ENCODE data around the gene FOXD3.
"Not testable (repeated sequence)": the region's sequence is repeated elsewhere in the genome, so short reads cannot be mapped to it uniquely, and the experiment has no call there.

Gene FOXD3

GRCh38 chr1:63343922-63344321, 21.6 kb downstream of the FOXD3 start:
- FAIRE-seq: no peak
- no peak for DNase-seq (ENCODE audit: insufficient read length, low spot score)
- TF ChIP-seq TAF1 (IDR thresholded peaks at IDR 0.05; ENCODE audit: low read depth, low read length): no peak
- no peak for TF ChIP-seq POLR2A (IDR thresholded peaks at IDR 0.05; ENCODE audit: low read depth, low read length)
- no peak for TF ChIP-seq POLR2AphosphoS5 (IDR thresholded peaks at IDR 0.05; ENCODE audit: low read depth, low read length)
- no peak for TF ChIP-seq SPI1 (IDR thresholded peaks at IDR 0.05; ENCODE audit: low read depth, low read length)
- no peak for TF ChIP-seq PAX5 (IDR thresholded peaks at IDR 0.05; ENCODE audit: insufficient read depth, low read length, severe bottlenecking)

- FAIRE-seq (no peak), DNase-seq (ENCODE audit: insufficient read length, low spot score) (no peak)
- TF ChIP-seq PAX5 (IDR thresholded peaks at IDR 0.05; ENCODE audit: insufficient read depth, low read length, severe bottlenecking) (no peak), POU2F2 (IDR thresholded peaks at IDR 0.05; ENCODE audit: low read depth, low read length) (no peak), POLR2A (IDR thresholded peaks at IDR 0.05; ENCODE audit: low read depth, low read length) (no peak), TAF1 (IDR thresholded peaks at IDR 0.05; ENCODE audit: low read depth, low read length) (no peak), SPI1 (IDR thresholded peaks at IDR 0.05; ENCODE audit: low read depth, low read length) (no peak), POLR2AphosphoS5 (IDR thresholded peaks at IDR 0.05; ENCODE audit: low read depth, low read length) (no peak)
These were observed 28.0 kb downstream of the FOXD3 start for GRCh38 chr1:63350320-63350719.

DNA sequence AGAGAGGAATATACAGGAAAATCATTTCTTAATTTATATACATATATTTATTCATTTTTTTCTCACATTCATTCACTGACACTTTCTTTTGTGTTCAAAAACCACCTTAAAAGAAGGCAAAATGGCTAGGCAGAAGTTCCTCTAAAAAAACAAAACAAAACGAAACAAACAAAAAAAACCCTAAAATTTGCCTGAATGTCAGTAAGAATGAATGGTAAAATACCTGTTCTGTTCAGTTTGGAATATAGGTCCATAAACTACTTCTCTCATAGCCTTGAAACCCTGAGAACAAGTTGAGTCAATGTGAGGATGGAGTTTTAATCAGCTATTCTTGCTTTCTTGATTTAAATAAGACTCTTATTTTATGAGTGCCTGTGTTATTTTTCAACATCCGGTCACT, 30.4 kb downstream of the FOXD3 start:
- TF ChIP-seq PAX5 (IDR thresholded peaks at IDR 0.05; ENCODE audit: insufficient read depth, low read length, severe bottlenecking) (no peak), POLR2AphosphoS5 (IDR thresholded peaks at IDR 0.05; ENCODE audit: low read depth, low read length) (no peak), POU2F2 (IDR thresholded peaks at IDR 0.05; ENCODE audit: low read depth, low read length) (no peak), SPI1 (IDR thresholded peaks at IDR 0.05; ENCODE audit: low read depth, low read length) (no peak), TAF1 (IDR thresholded peaks at IDR 0.05; ENCODE audit: low read depth, low read length) (no peak), POLR2A (IDR thresholded peaks at IDR 0.05; ENCODE audit: low read depth, low read length) (no peak)
- DNase-seq (ENCODE audit: insufficient read length, low spot score) (no peak), FAIRE-seq (no peak)

GRCh38 chr1:63356234-63356633, 33.9 kb downstream of the FOXD3 start:
- not testable (repeated sequence) for DNase-seq (ENCODE audit: insufficient read length, low spot score)

GRCh38 chr1:63359561-63359960, 37.2 kb downstream of the FOXD3 start:
- no peak for TF ChIP-seq POLR2AphosphoS5 (IDR thresholded peaks at IDR 0.05; ENCODE audit: low read depth, low read length)
- no peak for TF ChIP-seq POLR2A (IDR thresholded peaks at IDR 0.05; ENCODE audit: low read depth, low read length)
- TF ChIP-seq POU2F2 (IDR thresholded peaks at IDR 0.05; ENCODE audit: low read depth, low read length): no peak
- no peak for TF ChIP-seq PAX5 (IDR thresholded peaks at IDR 0.05; ENCODE audit: insufficient read depth, low read length, severe bottlenecking)
- DNase-seq (ENCODE audit: insufficient read length, low spot score): no peak
- FAIRE-seq: no peak

More at GRCh38 chr1:63356234-63356633, 33.9 kb downstream of the FOXD3 start:
- not testable (repeated sequence) for FAIRE-seq

DNA sequence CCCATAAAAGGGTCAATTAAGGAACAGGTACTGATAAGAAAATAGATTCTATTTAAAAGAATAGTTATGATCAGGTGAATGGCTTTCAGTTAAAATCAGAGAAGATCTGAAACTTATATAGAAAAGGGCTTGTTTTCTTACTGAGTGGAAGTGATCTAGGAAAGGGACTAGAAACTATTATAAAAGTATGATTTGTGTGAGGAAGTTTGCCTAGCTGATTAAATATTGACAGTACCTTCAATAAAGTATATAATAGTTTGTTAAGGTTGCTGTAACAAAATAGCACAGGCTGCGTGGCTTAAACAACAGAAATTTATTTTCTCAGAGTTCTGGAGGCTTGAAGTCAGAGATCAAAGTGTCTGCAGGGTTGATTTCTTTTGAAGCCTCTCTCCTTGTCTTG, 39.7 kb downstream of the FOXD3 start:
- DNase-seq (ENCODE audit: insufficient read length, low spot score) (no peak), FAIRE-seq (no peak)
- no peak for TF ChIP-seq SPI1 (IDR thresholded peaks at IDR 0.05; ENCODE audit: low read depth, low read length)
- no peak for TF ChIP-seq PAX5 (IDR thresholded peaks at IDR 0.05; ENCODE audit: insufficient read depth, low read length, severe bottlenecking)
- TF ChIP-seq POLR2AphosphoS5 (IDR thresholded peaks at IDR 0.05; ENCODE audit: low read depth, low read length): no peak
- no peak for TF ChIP-seq POU2F2 (IDR thresholded peaks at IDR 0.05; ENCODE audit: low read depth, low read length)
- TF ChIP-seq POLR2A (IDR thresholded peaks at IDR 0.05; ENCODE audit: low read depth, low read length): no peak
- no peak for TF ChIP-seq TAF1 (IDR thresholded peaks at IDR 0.05; ENCODE audit: low read depth, low read length)

DNA sequence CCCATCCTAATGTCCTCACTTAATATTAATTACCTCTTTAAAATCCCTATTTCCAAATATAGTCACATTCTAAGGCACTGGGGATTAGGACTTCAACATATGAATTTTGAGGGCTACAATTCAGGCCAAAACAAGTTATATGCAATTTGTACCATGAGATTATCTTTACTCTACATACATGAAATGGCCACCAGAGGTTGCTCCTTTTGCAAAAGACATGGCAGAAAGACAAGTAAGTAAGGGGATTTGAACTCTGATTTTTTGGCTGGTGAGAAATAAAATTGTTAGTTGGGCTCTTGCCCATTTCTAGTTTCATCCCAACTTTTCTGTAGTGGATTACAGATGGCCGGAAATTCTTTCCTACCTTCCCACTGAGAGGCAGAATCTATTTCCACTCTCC, 40.2 kb downstream of the FOXD3 start:
- TF ChIP-seq POU2F2 (IDR thresholded peaks at IDR 0.05; ENCODE audit: low read depth, low read length): no peak
- no peak for TF ChIP-seq PAX5 (IDR thresholded peaks at IDR 0.05; ENCODE audit: insufficient read depth, low read length, severe bottlenecking)
- no peak for TF ChIP-seq TAF1 (IDR thresholded peaks at IDR 0.05; ENCODE audit: low read depth, low read length)

DNA sequence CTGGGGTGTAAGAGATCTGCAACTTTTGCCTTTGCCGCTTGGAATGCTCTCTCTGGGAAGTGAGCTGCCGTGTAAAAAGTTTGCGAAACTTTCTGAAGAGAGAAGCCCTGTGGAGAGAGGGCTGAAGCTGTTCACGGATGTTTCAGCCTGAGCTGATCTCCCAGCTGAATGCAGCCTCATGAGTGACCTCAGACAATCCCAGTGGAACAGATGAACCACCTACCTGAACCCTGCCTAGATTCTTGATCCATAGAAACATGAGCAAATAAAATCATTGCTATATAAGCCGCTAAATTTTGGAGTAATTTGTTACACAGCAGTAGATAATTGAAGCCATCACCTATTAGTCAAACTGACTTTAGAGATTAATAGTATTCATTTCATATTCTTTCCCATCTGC, 40.6 kb downstream of the FOXD3 start:
- DNase-seq (ENCODE audit: insufficient read length, low spot score) (no peak), FAIRE-seq (no peak)
- TF ChIP-seq PAX5 (IDR thresholded peaks at IDR 0.05; ENCODE audit: insufficient read depth, low read length, severe bottlenecking): no peak
- no peak for TF ChIP-seq POLR2AphosphoS5 (IDR thresholded peaks at IDR 0.05; ENCODE audit: low read depth, low read length)
- TF ChIP-seq POU2F2 (IDR thresholded peaks at IDR 0.05; ENCODE audit: low read depth, low read length): no peak
- TF ChIP-seq POLR2A (IDR thresholded peaks at IDR 0.05; ENCODE audit: low read depth, low read length): no peak
- no peak for TF ChIP-seq SPI1 (IDR thresholded peaks at IDR 0.05; ENCODE audit: low read depth, low read length)
- no peak for TF ChIP-seq TAF1 (IDR thresholded peaks at IDR 0.05; ENCODE audit: low read depth, low read length)

More for the DNA sequence above, 40.2 kb downstream of the FOXD3 start:
- DNase-seq (ENCODE audit: insufficient read length, low spot score): no peak
- FAIRE-seq: no peak

DNA sequence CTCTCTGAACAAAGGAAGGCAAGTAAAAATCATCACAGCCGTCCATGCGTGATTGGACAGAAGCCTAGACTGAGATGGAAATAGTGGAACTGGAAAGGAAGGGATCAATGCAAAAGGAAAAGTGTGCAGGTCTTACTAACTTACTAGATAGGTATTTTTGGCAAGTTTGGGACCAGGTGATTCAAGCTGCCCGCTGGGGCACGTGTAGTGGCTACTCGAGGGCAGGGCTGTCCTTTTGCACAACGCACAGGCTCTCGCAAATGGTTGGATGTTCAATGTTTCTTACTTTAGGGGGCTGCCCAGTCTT, 44.5 kb downstream of the FOXD3 start:
- DNase-seq (ENCODE audit: insufficient read length, low spot score) (no peak), FAIRE-seq (peak; percentile 68)
- no peak for TF ChIP-seq POU2F2 (IDR thresholded peaks at IDR 0.05; ENCODE audit: low read depth, low read length)
- no peak for TF ChIP-seq PAX5 (IDR thresholded peaks at IDR 0.05; ENCODE audit: insufficient read depth, low read length, severe bottlenecking)
- TF ChIP-seq SPI1 (IDR thresholded peaks at IDR 0.05; ENCODE audit: low read depth, low read length): no peak
- TF ChIP-seq TAF1 (IDR thresholded peaks at IDR 0.05; ENCODE audit: low read depth, low read length): no peak
- no peak for TF ChIP-seq POLR2AphosphoS5 (IDR thresholded peaks at IDR 0.05; ENCODE audit: low read depth, low read length)
- TF ChIP-seq POLR2A (IDR thresholded peaks at IDR 0.05; ENCODE audit: low read depth, low read length): no peak

GRCh38 chr1:63367215-63368103, 45.1 kb downstream of the FOXD3 start, which contains the start of gene ALG6:
Gene ALG6 (plus strand): TSS chr1:63367627. CDS start chr1:63370978, 3,351 bp downstream.
- FAIRE-seq: peak; percentile 97
- TF ChIP-seq POLR2A (IDR thresholded peaks at IDR 0.05; ENCODE audit: low read depth, low read length) (peak; percentile 63; the same call in 1 of the 2 replicates), SPI1 (IDR thresholded peaks at IDR 0.05; ENCODE audit: low read depth, low read length) (0 out of 2 replicates have a peak, but pooled peaks have one; percentile 0), POU2F2 (IDR thresholded peaks at IDR 0.05; ENCODE audit: low read depth, low read length) (no peak), TAF1 (IDR thresholded peaks at IDR 0.05; ENCODE audit: low read depth, low read length) (no peak), PAX5 (IDR thresholded peaks at IDR 0.05; ENCODE audit: insufficient read depth, low read length, severe bottlenecking) (no peak), POLR2AphosphoS5 (IDR thresholded peaks at IDR 0.05; ENCODE audit: low read depth, low read length) (peak; percentile 64; the same call in 1 of the 2 replicates)
- DNase-seq (ENCODE audit: insufficient read length, low spot score): peak; percentile 97
